GM12878 (cell line): Measurements from ENCODE around the gene BICC1. TPM values are rescaled to one million over a fixed set of nuclear protein-coding genes. Genes with fewer than 3 reads are reported as not detected.

Experiments
- ATAC-seq: fragments of 200-7000 bp; cut with Tn5 transposase; 3 replicates; pipeline ENCODE4 v1.9.1; 2020; ENCODE audit warnings: mild to moderate bottlenecking, moderate library complexity
- BruUV-seq: library from RNA; stranded (reverse); fragments of 400-500 nt; replicated peaks from 2 replicates; lab custom pipeline; 2021; lab: Mats Ljungman, UMichigan
- CTCF ChIA-PET: fragments of 300-600 bp; sonication (Branson Sonifier 250); formaldehyde crosslinking; extraction: SDS; loops from one replicate; lab custom pipeline; 2021; ENCODE audit warnings: inconsistent platforms; lab: Yijun Ruan, JAX
- POLR2A ChIA-PET: fragments of 350-600 bp; formaldehyde crosslinking; extraction: SDS; loops from one replicate; lab custom pipeline; 2021; ENCODE audit warnings: inconsistent platforms; lab: Charles Lee
- RAD21 ChIA-PET: fragments of 300-600 bp; sonication (Branson Sonifier 250); formaldehyde crosslinking; loops from one replicate; lab custom pipeline; 2023; ENCODE audit warnings: antibody characterized with exemption; ENCODE audit not compliant: unreplicated experiment; lab: Charles Lee
- SMC1A ChIA-PET: fragments of 300-600 bp; sonication (Branson Sonifier 250); formaldehyde crosslinking; loops from one replicate; lab custom pipeline; 2023; ENCODE audit not compliant: unreplicated experiment, uncharacterized antibody; lab: Charles Lee
- DNase-seq: peaks from one replicate; pipeline ENCODE4 v3.0.0-alpha.2; 2011; ENCODE audit warnings: low read depth, low spot score
- FAIRE-seq: peaks from 3 replicates; lab custom pipeline; 2011; peaks lifted over from hg19 to GRCh38; lab: Jason Lieb, UNC
- H2AFZ ChIP-seq: 2 replicates; pipeline ENCODE4 v1.6.0; 2011; ENCODE audit warnings: low read depth, low read length, control low read depth; ENCODE audit not compliant: control insufficient read depth
- H3K27ac ChIP-seq: 2 replicates; pipeline ENCODE4 v1.5.1; 2011; ENCODE audit warnings: control low read depth; ENCODE audit not compliant: control insufficient read depth, insufficient read depth
- H3K27me3 ChIP-seq, 2 experiments: replicated peaks in 1 of 2; 2 replicates each; pipeline versions ENCODE4 v1.6.0 to v1.6.1; 2011; ENCODE audit warnings: low read length in 1 of 2; ENCODE audit not compliant: control insufficient read depth in 2 of 2, insufficient read depth in 2 of 2
- H3K36me3 ChIP-seq, 2 experiments: 2 replicates each; pipeline ENCODE4 v1.5.1; 2011; ENCODE audit warnings: low read length in 1 of 2; ENCODE audit not compliant: control insufficient read depth in 2 of 2, insufficient read depth in 2 of 2
- H3K4me1 ChIP-seq: 2 replicates; pipeline ENCODE4 v1.6.1; 2011; ENCODE audit warnings: mild to moderate bottlenecking, low read length, moderate library complexity, mixed read lengths; ENCODE audit not compliant: control insufficient read depth, insufficient read depth
- H3K4me2 ChIP-seq: 2 replicates; pipeline ENCODE4 v1.6.0; 2011; ENCODE audit warnings: control low read depth; ENCODE audit not compliant: control insufficient read depth, insufficient read depth
- H3K4me3 ChIP-seq: fragments of 200-600 bp; sonication (generic); 2 replicates; pipeline ENCODE4 v1.5.1; 2016
- H3K79me2 ChIP-seq: 2 replicates; pipeline ENCODE4 v1.6.0; 2011; ENCODE audit warnings: low read length; ENCODE audit not compliant: control insufficient read depth, insufficient read depth
- H3K9ac ChIP-seq: 2 replicates; pipeline ENCODE4 v1.8.0; 2011; ENCODE audit warnings: low read length, control low read depth, mixed read lengths; ENCODE audit not compliant: control insufficient read depth, insufficient read depth
- H3K9me3 ChIP-seq: replicated peaks from 3 replicates; pipeline ENCODE4 v1.5.1; 2011; ENCODE audit warnings: mild to moderate bottlenecking, low read length; ENCODE audit not compliant: control insufficient read depth, insufficient read depth
- H4K20me1 ChIP-seq: 2 replicates; pipeline ENCODE4 v1.6.0; 2011; ENCODE audit not compliant: control insufficient read depth, insufficient read depth
- ETV6 ChIP-seq, 2 experiments: fragments of 450-650 bp in 1 of 2; IDR thresholded peaks in 1 of 2; conservative IDR thresholded peaks in 1 of 2; 2 replicates each; pipeline ENCODE4 v1.6.1; 2014; ENCODE audit warnings: antibody characterized with exemption in 1 of 2, borderline replicate concordance in 1 of 2, low read depth in 1 of 2, mild to moderate bottlenecking in 1 of 2, moderate library complexity in 1 of 2
- IKZF2 ChIP-seq, 2 experiments: fragments of 450-650 bp; IDR thresholded peaks; 2 replicates each; pipeline ENCODE4 v1.6.1; 2017; ENCODE audit warnings: mild to moderate bottlenecking in 2 of 2, moderate library complexity in 2 of 2
- RCOR1 ChIP-seq: conservative IDR thresholded peaks from 2 replicates; pipeline ENCODE4 v1.6.1; 2012; ENCODE audit warnings: low read depth, low read length, improper control_type of control experiment
- SPI1 ChIP-seq: IDR thresholded peaks from 2 replicates; pipeline ENCODE4 v1.6.1; 2011; ENCODE audit warnings: low read depth, mild to moderate bottlenecking, low read length, moderate library complexity, borderline replicate concordance; ENCODE audit not compliant: insufficient read depth
- SRF ChIP-seq, 2 experiments: IDR thresholded peaks; 2 replicates each; pipeline ENCODE4 v1.6.1; 2011; ENCODE audit warnings: low read depth in 2 of 2, low read length in 2 of 2, mild to moderate bottlenecking in 1 of 2, moderate library complexity in 1 of 2
- TCF7 ChIP-seq: IDR thresholded peaks from 2 replicates; pipeline ENCODE4 v1.6.1; 2014; ENCODE audit warnings: antibody characterized with exemption, borderline replicate concordance
- ZBTB4 ChIP-seq: fragments of 450-650 bp; formaldehyde crosslinking; IDR thresholded peaks from 2 replicates; pipeline ENCODE4 v1.4.0; 2022; ENCODE audit warnings: mild to moderate bottlenecking, moderate library complexity
- ZNF622 ChIP-seq: fragments of 450-650 bp; IDR thresholded peaks from 2 replicates; pipeline ENCODE4 v1.6.1; 2017; ENCODE audit warnings: mild to moderate bottlenecking, inconsistent platforms
- ZNF687 ChIP-seq: fragments of 450-650 bp; IDR thresholded peaks from 2 replicates; pipeline ENCODE4 v1.6.1; 2017; ENCODE audit warnings: mild to moderate bottlenecking, moderate library complexity
- WGBS: methylation state at CpG from one replicate; pipeline ENCODE4 v1.1.6; 2016; ENCODE audit warnings: low lambda C conversion rate; ENCODE audit not compliant: insufficient replicate concordance, insufficient coverage; ENCODE audit errors: missing lambda C conversion rate; 5-methylcytosine and 5-hydroxymethylcytosine counted together
- in situ Hi-C: fragments of 300-500 bp; cut with MboI; formaldehyde crosslinking; loops from 9 replicates; pipeline ENCODE4 v1.14.3; 2018; ENCODE audit warnings: mixed read lengths
- intact Hi-C: fragments of 100-400 bp; cut with micrococcal nuclease; formaldehyde crosslinking; loops from one replicate; pipeline ENCODE4 v1.14.2; 2022; ENCODE audit not compliant: unreplicated experiment
- polyA plus RNA-seq, 11 experiments: library from polyadenylated mRNA; depleted of rRNA in 4 of 11; unstranded in 6 of 11; stranded (reverse) in 5 of 11; fragments of >200 nt; fragmentation: Nextera tagmentation in 4 of 11; fragmentation: Illumina TruSeq in 1 of 11; extraction: Ambion mirVana in 4 of 11; extraction: Trizol in 1 of 11; gene quantifications; 1 replicate in 1 of 11; 2 replicates in 10 of 11; pipeline versions ENCODE4 v1.2.1 to v1.2.3, GENCODE V29; 2011 to 2016; ENCODE audit warnings: inconsistent platforms in 2 of 11, missing spikeins in 2 of 11, low read depth in 1 of 11
- total RNA-seq, 4 experiments: library from RNA; depleted of rRNA in 3 of 4; stranded (reverse); fragments of >200 nt in 3 of 4; fragmentation: Illumina TruSeq in 1 of 4; extraction: Trizol in 1 of 4; gene quantifications; 2 replicates each; pipeline versions ENCODE4 v1.2.1 to v1.2.3, GENCODE V29; 2013 to 2021
- TF ChIP-seq, protein P1 (sequence below): fragments of 450-650 bp; IDR thresholded peaks from 2 replicates; pipeline ENCODE4 v1.6.1; 2017; ENCODE audit warnings: antibody characterized with exemption, mild to moderate bottlenecking, moderate library complexity

BICC1 gene
- total and polyA plus RNA-seq, 10 of the 15 experiments (the other 5 are each of a cell fraction or from before 2014, with no cell fraction given) = 0.01 to 0.10 (median 0.04) TPM; not detected in 5

DNA sequence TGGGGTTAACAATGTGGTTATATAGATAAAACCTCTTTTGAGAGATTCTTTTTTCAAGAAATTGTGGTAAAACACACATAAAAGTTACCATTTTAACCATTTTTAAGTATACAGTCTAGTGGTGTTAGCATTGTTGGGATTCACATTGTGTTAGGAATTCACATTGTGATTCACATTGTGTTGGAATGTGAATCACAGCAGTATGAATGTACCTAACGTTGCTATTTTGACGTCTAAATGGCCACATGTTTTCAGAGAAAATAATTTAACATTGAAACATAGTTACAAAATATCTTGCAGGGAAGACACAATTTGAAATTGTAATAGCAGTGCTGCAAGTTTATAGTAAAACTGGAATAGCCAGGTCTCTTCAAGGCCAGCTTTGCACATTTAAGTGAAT is 129.0 kb downstream of the BICC1 start (continued):
- TF ChIP-seq, protein P1, sequence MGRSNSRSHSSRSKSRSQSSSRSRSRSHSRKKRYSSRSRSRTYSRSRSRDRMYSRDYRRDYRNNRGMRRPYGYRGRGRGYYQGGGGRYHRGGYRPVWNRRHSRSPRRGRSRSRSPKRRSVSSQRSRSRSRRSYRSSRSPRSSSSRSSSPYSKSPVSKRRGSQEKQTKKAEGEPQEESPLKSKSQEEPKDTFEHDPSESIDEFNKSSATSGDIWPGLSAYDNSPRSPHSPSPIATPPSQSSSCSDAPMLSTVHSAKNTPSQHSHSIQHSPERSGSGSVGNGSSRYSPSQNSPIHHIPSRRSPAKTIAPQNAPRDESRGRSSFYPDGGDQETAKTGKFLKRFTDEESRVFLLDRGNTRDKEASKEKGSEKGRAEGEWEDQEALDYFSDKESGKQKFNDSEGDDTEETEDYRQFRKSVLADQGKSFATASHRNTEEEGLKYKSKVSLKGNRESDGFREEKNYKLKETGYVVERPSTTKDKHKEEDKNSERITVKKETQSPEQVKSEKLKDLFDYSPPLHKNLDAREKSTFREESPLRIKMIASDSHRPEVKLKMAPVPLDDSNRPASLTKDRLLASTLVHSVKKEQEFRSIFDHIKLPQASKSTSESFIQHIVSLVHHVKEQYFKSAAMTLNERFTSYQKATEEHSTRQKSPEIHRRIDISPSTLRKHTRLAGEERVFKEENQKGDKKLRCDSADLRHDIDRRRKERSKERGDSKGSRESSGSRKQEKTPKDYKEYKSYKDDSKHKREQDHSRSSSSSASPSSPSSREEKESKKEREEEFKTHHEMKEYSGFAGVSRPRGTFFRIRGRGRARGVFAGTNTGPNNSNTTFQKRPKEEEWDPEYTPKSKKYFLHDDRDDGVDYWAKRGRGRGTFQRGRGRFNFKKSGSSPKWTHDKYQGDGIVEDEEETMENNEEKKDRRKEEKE = no peak
- no peak for TF ChIP-seq ZNF687
- TF ChIP-seq ZNF622 = no peak
- no peak for TF ChIP-seq ETV6 (conservative IDR thresholded peaks at IDR 0.05 in 1 of 2, IDR thresholded peaks at IDR 0.05 in 1 of 2; ENCODE audit: borderline replicate concordance in 1 of 2, low read depth in 1 of 2)

DNA sequence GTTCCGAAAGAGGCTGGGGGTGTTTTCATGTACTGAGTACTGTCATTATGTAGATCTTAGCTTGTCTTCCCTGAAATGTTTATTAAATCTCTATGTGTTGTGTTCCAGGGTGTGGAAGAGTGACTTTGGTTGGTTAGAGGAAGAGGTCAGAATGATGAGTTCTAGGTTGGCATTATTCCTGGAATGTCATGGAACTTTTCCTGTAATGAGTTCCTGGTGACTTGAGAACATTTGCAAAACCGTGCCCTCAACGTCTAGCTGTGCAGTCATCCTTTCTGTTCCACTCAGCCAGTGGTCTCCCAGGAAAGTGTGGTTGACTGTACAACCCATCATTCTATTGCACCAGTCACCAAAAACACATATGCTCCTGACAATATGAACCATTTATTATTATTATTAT is 129.6 kb downstream of the BICC1 start:
- in situ Hi-C loops (no loop called here), intact Hi-C loops (no loop called here)
- FAIRE-seq = no peak

More for the DNA sequence above, 129.6 kb downstream of the BICC1 start:
- RAD21 ChIA-PET = no interaction called here
- TF ChIP-seq IKZF2 (IDR thresholded peaks at IDR 0.05) (no peak), SPI1 (no peak), TCF7 (no peak), RCOR1 (no peak), SRF (IDR thresholded peaks at IDR 0.05; ENCODE audit: low read depth in 2 of 2, low read length in 2 of 2) (no peak), ZBTB4 (CRISPR knock-in tag) (no peak)
- H3K4me2 ChIP-seq = no peak overlapping the region
- no peaks in the 10 kb centered on the region for H4K20me1 ChIP-seq
- H3K27me3 ChIP-seq = no peaks in the 10 kb centered on the region; a peak in 1 of 4 replicates
- no peak overlapping the region for H3K27ac ChIP-seq
- BruUV-seq = no TSS peak
- no peaks in the 10 kb centered on the region for H3K4me1 ChIP-seq
- 30% methylated on average over 3 of the region's 3 CpGs for WGBS
- no peak overlapping the region for H3K9ac ChIP-seq
- SMC1A ChIA-PET = interaction anchor here (0.5 to 1.3 kb wide), 2 partner anchors 8 to 175 kb away, joined by 3 to 4 read pairs; no protein-coding TSS in a partner anchor
- no peak overlapping the region for H2AFZ ChIP-seq
- no peaks in the 10 kb centered on the region for H3K9me3 ChIP-seq
- no peaks in the 10 kb centered on the region for H3K79me2 ChIP-seq
- no peaks in the 10 kb centered on the region for H3K36me3 ChIP-seq
- POLR2A ChIA-PET = no interaction called here
- H3K4me3 ChIP-seq = no peak overlapping the region
- DNase-seq (no peak), ATAC-seq (no peak)
- CTCF ChIA-PET = interaction anchor here (2.4 kb wide), 1 partner anchor 111 kb away, joined by 11 read pairs; no protein-coding TSS in a partner anchor
